Spleen (tissue), 11 donors: Measurements from ENCODE around the gene E2F3. TPM values are rescaled to one million over a fixed set of nuclear protein-coding genes. Genes with fewer than 3 reads are reported as not detected.

Experiments used
- DNase-seq: peaks from one replicate; pipeline ENCODE4 v3.0.0-alpha.2; 2020
- H3K27ac ChIP-seq, 8 donors: fragments of 200-600 bp; sonication (generic) in 7 of 8; 1 replicate in 4 of 8; 2 replicates in 4 of 8; pipeline versions ENCODE4 v1.5.0 to v1.8.0; 2016 to 2021; ENCODE audit warnings: inconsistent platforms in 4 of 8, mild to moderate bottlenecking in 4 of 8, moderate library complexity in 1 of 8
- H3K27me3 ChIP-seq, 7 donors: fragments of 200-600 bp; sonication (generic) in 6 of 7; replicated peaks in 1 of 7; 1 replicate in 4 of 7; 2 replicates in 3 of 7; pipeline versions ENCODE4 v1.5.0 to v1.8.0; 2016 to 2021; ENCODE audit warnings: inconsistent platforms in 3 of 7, mild to moderate bottlenecking in 1 of 7
- H3K36me3 ChIP-seq, 6 donors: fragments of 200-600 bp; sonication (generic) in 5 of 6; 1 replicate in 4 of 6; 2 replicates in 2 of 6; pipeline versions ENCODE4 v1.5.0 to v1.8.0; 2016 to 2021; ENCODE audit warnings: inconsistent platforms in 2 of 6
- H3K4me1 ChIP-seq, 6 donors: fragments of 200-600 bp; sonication (generic) in 5 of 6; 1 replicate in 3 of 6; 2 replicates in 3 of 6; pipeline versions ENCODE4 v1.5.0 to v1.8.0; 2016 to 2021; ENCODE audit warnings: inconsistent platforms in 3 of 6
- H3K4me3 ChIP-seq, 8 donors: fragments of 200-600 bp; sonication (generic) in 7 of 8; 1 replicate in 4 of 8; 2 replicates in 4 of 8; pipeline versions ENCODE4 v1.5.0 to v1.8.0; 2016 to 2021; ENCODE audit warnings: inconsistent platforms in 4 of 8, mild to moderate bottlenecking in 4 of 8, moderate library complexity in 2 of 8
- H3K9me3 ChIP-seq, 8 donors: fragments of 200-600 bp; sonication (generic) in 7 of 8; 1 replicate in 4 of 8; 2 replicates in 4 of 8; pipeline versions ENCODE4 v1.5.0 to v1.8.0; 2016 to 2021; ENCODE audit warnings: inconsistent platforms in 4 of 8
- POLR2A ChIP-seq, 3 donors: fragments of 450-650 bp; IDR thresholded peaks; one replicate each; pipeline ENCODE4 v1.5.1; 2017; ENCODE audit warnings: antibody characterized with exemption in 3 of 3, mild to moderate bottlenecking in 1 of 3
- POLR2AphosphoS5 ChIP-seq, 3 donors: sonication (generic); formaldehyde crosslinking; IDR thresholded peaks; one replicate each; pipeline ENCODE4 v1.5.1; 2017; ENCODE audit warnings: antibody characterized with exemption in 3 of 3
- WGBS, 5 donors: extraction: QIAGEN DNeasy Blood & Tissue Kit in 3 of 5; methylation state at CpG; one replicate each; pipeline versions ENCODE4 v1.1.5 to v1.1.7; 2013 to 2018; 5-methylcytosine and 5-hydroxymethylcytosine counted together
- intact Hi-C: fragments of 100-400 bp; cut with DNase I; formaldehyde crosslinking; loops from one replicate; pipeline ENCODE4 v1.15.0; 2023; ENCODE audit warnings: low total_unique reads
- polyA plus RNA-seq, 3 donors: library from polyadenylated mRNA; stranded (reverse); fragments of 200-250 nt; gene quantifications; one replicate each; pipeline ENCODE4 v1.2.1, GENCODE V29; 2013
- total RNA-seq, 7 donors: library from RNA; depleted of rRNA in 3 of 7; stranded (reverse); fragments of >200 nt in 3 of 7; fragmentation: NEBNext Ultra II Directional in 4 of 7; extraction: Animal tissue kit (Norgen Biotek cat#: 25700) in 4 of 7; gene quantifications; one replicate each; pipeline versions ENCODE4 v1.1.0 to v1.2.1, GENCODE V29; 2016 to 2021
- TF ChIP-seq, protein P1 (sequence below), 11 experiments: fragments of 200-600 bp in 7 of 11; fragments of 450-650 bp in 4 of 11; sonication (generic) in 4 of 11; IDR thresholded peaks in 8 of 11; conservative IDR thresholded peaks in 3 of 11; 1 replicate in 7 of 11; 2 replicates in 4 of 11; pipeline versions ENCODE4 v1.4.0 to v1.8.0; 2016 to 2021; ENCODE audit warnings: antibody characterized with exemption in 11 of 11, inconsistent platforms in 4 of 11, mild to moderate bottlenecking in 1 of 11
- donor health status: healthy with polysubstance abuse.
- donor health status: DM: no; HTN: no; CAD: no; lungs with moderate emphysema.
- donor health status: DM: no; HTN: no; CAD: no.
- donor health status: Bipolar disorder and iron deficiency.
- donor health status: healthy.
- donor health status: DM: no; HTN: no; CAD: no.
- donor health status: DM: yes; HTN: yes; CAD: no.

Gene E2F3
- total and polyA plus RNA-seq, 10 donors = 5.8 to 22.9 (median 14.8) TPM

GRCh38 chr6:20360471-20361119 lies 41.1 kb upstream of the E2F3 start:
- TF ChIP-seq, protein P1, sequence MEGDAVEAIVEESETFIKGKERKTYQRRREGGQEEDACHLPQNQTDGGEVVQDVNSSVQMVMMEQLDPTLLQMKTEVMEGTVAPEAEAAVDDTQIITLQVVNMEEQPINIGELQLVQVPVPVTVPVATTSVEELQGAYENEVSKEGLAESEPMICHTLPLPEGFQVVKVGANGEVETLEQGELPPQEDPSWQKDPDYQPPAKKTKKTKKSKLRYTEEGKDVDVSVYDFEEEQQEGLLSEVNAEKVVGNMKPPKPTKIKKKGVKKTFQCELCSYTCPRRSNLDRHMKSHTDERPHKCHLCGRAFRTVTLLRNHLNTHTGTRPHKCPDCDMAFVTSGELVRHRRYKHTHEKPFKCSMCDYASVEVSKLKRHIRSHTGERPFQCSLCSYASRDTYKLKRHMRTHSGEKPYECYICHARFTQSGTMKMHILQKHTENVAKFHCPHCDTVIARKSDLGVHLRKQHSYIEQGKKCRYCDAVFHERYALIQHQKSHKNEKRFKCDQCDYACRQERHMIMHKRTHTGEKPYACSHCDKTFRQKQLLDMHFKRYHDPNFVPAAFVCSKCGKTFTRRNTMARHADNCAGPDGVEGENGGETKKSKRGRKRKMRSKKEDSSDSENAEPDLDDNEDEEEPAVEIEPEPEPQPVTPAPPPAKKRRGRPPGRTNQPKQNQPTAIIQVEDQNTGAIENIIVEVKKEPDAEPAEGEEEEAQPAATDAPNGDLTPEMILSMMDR (IDR thresholded peaks at IDR 0.05 in 8 of 11, conservative IDR thresholded peaks at IDR 0.05 in 3 of 11) = no peak
- no peak for TF ChIP-seq POLR2A (IDR thresholded peaks at IDR 0.05)
- no peak for TF ChIP-seq POLR2AphosphoS5 (IDR thresholded peaks at IDR 0.05)
- Histone ChIP-seq H3K9me3 (peaks cover 0 to 7% (median 0%) of the 10 kb centered on the region in 8 donors), H3K27ac (no peak overlapping the region), H3K27me3 (no peaks in the 10 kb centered on the region), H3K4me1 (peaks cover 0 to 8% (median 1%) of the 10 kb centered on the region in 6 donors), H3K36me3 (no peaks in the 10 kb centered on the region), H3K4me3 (no peak overlapping the region)
- 83 to 93% (median 87%) methylated on average over 6 of the region's 6 CpGs for WGBS, 5 donors
- intact Hi-C loops = no loop called here
- DNase-seq = no peak

- no peaks in the 10 kb centered on the region for H3K27me3 ChIP-seq
- H3K36me3 ChIP-seq = no peaks in the 10 kb centered on the region
- DNase-seq = no peak
- TF ChIP-seq, protein P1 (IDR thresholded peaks at IDR 0.05 in 8 of 11, conservative IDR thresholded peaks at IDR 0.05 in 3 of 11) = no peak
- TF ChIP-seq POLR2AphosphoS5 (IDR thresholded peaks at IDR 0.05) (no peak), POLR2A (IDR thresholded peaks at IDR 0.05) (no peak)
- WGBS, 5 donors = 93 to 100% (median 97%) methylated on average over 1 of the region's 1 CpG
- H3K9me3 ChIP-seq = peaks cover 0 to 7% (median 0%) of the 10 kb centered on the region in 8 donors
- no peak overlapping the region for H3K4me3 ChIP-seq
- intact Hi-C loops = no loop called here
- peaks cover 0 to 29% (median 16%) of the 10 kb centered on the region in 6 donors for H3K4me1 ChIP-seq
- no peak overlapping the region for H3K27ac ChIP-seq
Observed at GRCh38 chr6:20362623-20363022, 39.1 kb upstream of the E2F3 start.

- no peaks in the 10 kb centered on the region for H3K27me3 ChIP-seq
- peaks cover 0 to 35% (median 16%) of the 10 kb centered on the region in 6 donors for H3K4me1 ChIP-seq
- no peak overlapping the region for H3K4me3 ChIP-seq
- intact Hi-C loops = no loop called here
- DNase-seq = no peak
- WGBS, 5 donors = 88 to 100% (median 94%) methylated on average over 2 of the region's 2 CpGs
- H3K9me3 ChIP-seq = peaks cover 0 to 7% (median 0%) of the 10 kb centered on the region in 8 donors
- no peak overlapping the region for H3K27ac ChIP-seq
- no peak for TF ChIP-seq POLR2A (IDR thresholded peaks at IDR 0.05)
- no peak for TF ChIP-seq POLR2AphosphoS5 (IDR thresholded peaks at IDR 0.05)
- TF ChIP-seq, protein P1 (IDR thresholded peaks at IDR 0.05 in 8 of 11, conservative IDR thresholded peaks at IDR 0.05 in 3 of 11) = no peak
- H3K36me3 ChIP-seq = no peaks in the 10 kb centered on the region
Observed at GRCh38 chr6:20364327-20364726, 37.4 kb upstream of the E2F3 start.

GRCh38 chr6:20365456-20365855 lies 36.2 kb upstream of the E2F3 start:
- Histone ChIP-seq H3K9me3 (peaks cover 0 to 7% (median 0%) of the 10 kb centered on the region in 8 donors), H3K4me3 (no peak overlapping the region), H3K27ac (peak overlapping the region in 7 of 8 donors; percentile 29 to 79 (median 59)), H3K27me3 (no peaks in the 10 kb centered on the region), H3K36me3 (no peaks in the 10 kb centered on the region), H3K4me1 (peaks cover 0 to 35% (median 16%) of the 10 kb centered on the region in 6 donors)
- DNase-seq = no peak
- intact Hi-C loops = no loop called here
- TF ChIP-seq, protein P1 (IDR thresholded peaks at IDR 0.05 in 8 of 11, conservative IDR thresholded peaks at IDR 0.05 in 3 of 11) = no peak
- no peak for TF ChIP-seq POLR2AphosphoS5 (IDR thresholded peaks at IDR 0.05)
- no peak for TF ChIP-seq POLR2A (IDR thresholded peaks at IDR 0.05)
- 50 to 71% (median 65%) methylated on average over 3 of the region's 3 CpGs for WGBS, 5 donors
